Measurements from ENCODE around the gene SIX3.

Gene SIX3

GRCh38 chr2:44928483-44929158 lies 12.9 kb upstream of the SIX3 start:
- Histone ChIP-seq H3K36me3 (ENCODE audit: insufficient read depth, low read length) (no peaks in the 10 kb centered on the region), H4K20me1 (ENCODE audit: insufficient read depth, low read length) (no peaks in the 10 kb centered on the region), H2AFZ (ENCODE audit: low read length) (no peak overlapping the region), H3K27me3 (ENCODE audit: insufficient read depth, low read length) (no peaks in the 10 kb centered on the region), H3F3A (ENCODE audit: insufficient read depth, low read length) (no peaks in the 10 kb centered on the region), H3K4me3 (ENCODE audit: low read depth, low read length, poor library complexity, severe bottlenecking) (no peak overlapping the region), H3K79me2 (ENCODE audit: insufficient read depth, low read length) (no peaks in the 10 kb centered on the region), H3K9me3 (ENCODE audit: low read length) (no peaks in the 10 kb centered on the region), H3K9ac (ENCODE audit: low read length) (no peak overlapping the region), H3K4me2 (ENCODE audit: low read length) (no peak overlapping the region), H3K27ac (ENCODE audit: low read depth, low read length, poor library complexity, severe bottlenecking) (no peak overlapping the region), H3K4me1 (ENCODE audit: insufficient read depth, low read length, severe bottlenecking) (no peaks in the 10 kb centered on the region), H3K9me2 (ENCODE audit: low read depth, low read length) (no peaks in the 10 kb centered on the region)
- TF ChIP-seq CTCF (IDR thresholded peaks at IDR 0.05; ENCODE audit: low read length) (no peak), EZH2 (IDR thresholded peaks at IDR 0.05; ENCODE audit: borderline replicate concordance, low read length) (no peak)

GRCh38 chr2:44929159-44929734 lies 12.3 kb upstream of the SIX3 start:
- no peaks in the 10 kb centered on the region for H3K9me2 ChIP-seq (ENCODE audit: low read depth, low read length)
- TF ChIP-seq EZH2 (IDR thresholded peaks at IDR 0.05; ENCODE audit: borderline replicate concordance, low read length) (no peak), CTCF (IDR thresholded peaks at IDR 0.05; ENCODE audit: low read length) (no peak)
- H3K27ac ChIP-seq (ENCODE audit: low read depth, low read length, poor library complexity, severe bottlenecking) = no peak overlapping the region
- no peaks in the 10 kb centered on the region for H3K9me3 ChIP-seq (ENCODE audit: low read length)
- H3K4me2 ChIP-seq (ENCODE audit: low read length) = no peak overlapping the region
- H3F3A ChIP-seq (ENCODE audit: insufficient read depth, low read length) = no peaks in the 10 kb centered on the region
- H3K4me1 ChIP-seq (ENCODE audit: insufficient read depth, low read length, severe bottlenecking) = no peaks in the 10 kb centered on the region
- no peaks in the 10 kb centered on the region for H3K79me2 ChIP-seq (ENCODE audit: insufficient read depth, low read length)
- H3K27me3 ChIP-seq (ENCODE audit: insufficient read depth, low read length) = no peaks in the 10 kb centered on the region
- H3K4me3 ChIP-seq (ENCODE audit: low read depth, low read length, poor library complexity, severe bottlenecking) = no peak overlapping the region
- H3K9ac ChIP-seq (ENCODE audit: low read length) = no peak overlapping the region
- no peaks in the 10 kb centered on the region for H3K36me3 ChIP-seq (ENCODE audit: insufficient read depth, low read length)
- no peak overlapping the region for H2AFZ ChIP-seq (ENCODE audit: low read length)
- H4K20me1 ChIP-seq (ENCODE audit: insufficient read depth, low read length) = no peaks in the 10 kb centered on the region

GRCh38 chr2:44929735-44930273 lies 11.7 kb upstream of the SIX3 start:
- no peaks in the 10 kb centered on the region for H3K27me3 ChIP-seq (ENCODE audit: insufficient read depth, low read length)
- no peak overlapping the region for H3K9ac ChIP-seq (ENCODE audit: low read length)

More at GRCh38 chr2:44929735-44930273, 11.7 kb upstream of the SIX3 start:
- Histone ChIP-seq H3K79me2 (ENCODE audit: insufficient read depth, low read length) (no peaks in the 10 kb centered on the region), H3K36me3 (ENCODE audit: insufficient read depth, low read length) (no peaks in the 10 kb centered on the region), H4K20me1 (ENCODE audit: insufficient read depth, low read length) (no peaks in the 10 kb centered on the region), H3F3A (ENCODE audit: insufficient read depth, low read length) (no peaks in the 10 kb centered on the region), H3K27ac (ENCODE audit: low read depth, low read length, poor library complexity, severe bottlenecking) (no peak overlapping the region), H3K4me1 (ENCODE audit: insufficient read depth, low read length, severe bottlenecking) (no peaks in the 10 kb centered on the region), H3K4me3 (ENCODE audit: low read depth, low read length, poor library complexity, severe bottlenecking) (no peak overlapping the region), H3K4me2 (ENCODE audit: low read length) (no peak overlapping the region), H3K9me2 (ENCODE audit: low read depth, low read length) (no peaks in the 10 kb centered on the region), H3K9me3 (ENCODE audit: low read length) (no peaks in the 10 kb centered on the region), H2AFZ (ENCODE audit: low read length) (no peak overlapping the region)
- TF ChIP-seq EZH2 (IDR thresholded peaks at IDR 0.05; ENCODE audit: borderline replicate concordance, low read length) (no peak), CTCF (IDR thresholded peaks at IDR 0.05; ENCODE audit: low read length) (no peak)

All from OCI-LY1 (cell line).